ENCODE results near the gene COL9A1. TPM values are rescaled to one million over a fixed set of nuclear protein-coding genes. Genes with fewer than 3 reads are reported as not detected.

COL9A1 gene
- total RNA-seq, 4 donors from 2014 or later: 0.10 TPM; not detected in 3

- 64 to 65% methylated on average over 2 of the region's 2 CpGs for WGBS, 2 donors
- TF ChIP-seq, protein P1, sequence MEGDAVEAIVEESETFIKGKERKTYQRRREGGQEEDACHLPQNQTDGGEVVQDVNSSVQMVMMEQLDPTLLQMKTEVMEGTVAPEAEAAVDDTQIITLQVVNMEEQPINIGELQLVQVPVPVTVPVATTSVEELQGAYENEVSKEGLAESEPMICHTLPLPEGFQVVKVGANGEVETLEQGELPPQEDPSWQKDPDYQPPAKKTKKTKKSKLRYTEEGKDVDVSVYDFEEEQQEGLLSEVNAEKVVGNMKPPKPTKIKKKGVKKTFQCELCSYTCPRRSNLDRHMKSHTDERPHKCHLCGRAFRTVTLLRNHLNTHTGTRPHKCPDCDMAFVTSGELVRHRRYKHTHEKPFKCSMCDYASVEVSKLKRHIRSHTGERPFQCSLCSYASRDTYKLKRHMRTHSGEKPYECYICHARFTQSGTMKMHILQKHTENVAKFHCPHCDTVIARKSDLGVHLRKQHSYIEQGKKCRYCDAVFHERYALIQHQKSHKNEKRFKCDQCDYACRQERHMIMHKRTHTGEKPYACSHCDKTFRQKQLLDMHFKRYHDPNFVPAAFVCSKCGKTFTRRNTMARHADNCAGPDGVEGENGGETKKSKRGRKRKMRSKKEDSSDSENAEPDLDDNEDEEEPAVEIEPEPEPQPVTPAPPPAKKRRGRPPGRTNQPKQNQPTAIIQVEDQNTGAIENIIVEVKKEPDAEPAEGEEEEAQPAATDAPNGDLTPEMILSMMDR (IDR thresholded peaks at IDR 0.05): no peak
- no peak for TF ChIP-seq POLR2A (IDR thresholded peaks at IDR 0.05)
- H3K4me3 ChIP-seq (ENCODE audit: low read depth, poor library complexity, severe bottlenecking): no peak overlapping the region
- DNase-seq (ENCODE audit: low spot score in 2 of 2): no peak
- intact Hi-C loops (cut with DNase I; ENCODE audit: low total_unique reads): no loop called here
These were observed 48.1 kb downstream of the COL9A1 start for GRCh38 chr6:70254784-70255183.

DNA sequence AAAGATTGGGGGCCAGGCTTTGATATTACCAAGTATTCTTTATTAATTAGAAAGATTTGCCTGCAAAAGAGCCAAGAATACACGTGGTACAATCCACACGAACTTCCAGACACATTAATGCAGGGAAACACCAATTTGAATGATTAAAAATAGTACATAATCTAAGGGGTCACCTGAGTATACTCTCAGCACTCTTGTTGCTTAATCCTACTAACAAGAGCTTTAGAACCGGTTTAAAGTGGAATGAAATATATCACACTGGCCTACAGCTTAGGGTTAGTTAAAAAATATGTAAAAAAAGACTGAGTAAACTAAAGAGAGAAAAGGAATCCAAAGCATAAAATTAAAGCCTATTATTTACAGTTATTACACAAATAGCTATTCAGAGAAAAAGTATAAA is 49.0 kb downstream of the COL9A1 start:
- TF ChIP-seq, protein P1 (IDR thresholded peaks at IDR 0.05): no peak
- TF ChIP-seq POLR2A (IDR thresholded peaks at IDR 0.05): no peak
- intact Hi-C loops (cut with DNase I; ENCODE audit: low total_unique reads): no loop called here
- no peak overlapping the region for H3K4me3 ChIP-seq (ENCODE audit: low read depth, poor library complexity, severe bottlenecking)
- 45 to 56% methylated on average over 3 of the region's 3 CpGs for WGBS, 2 donors
- no peak for DNase-seq (ENCODE audit: low spot score in 2 of 2)

- H3K4me3 ChIP-seq (ENCODE audit: low read depth, poor library complexity, severe bottlenecking): no peak overlapping the region
- intact Hi-C loops (cut with DNase I; ENCODE audit: low total_unique reads): no loop called here
- no peak for DNase-seq (ENCODE audit: low spot score in 2 of 2)
- WGBS, 2 donors: 74 to 76% methylated on average over 2 of the region's 2 CpGs
- TF ChIP-seq, protein P1 (IDR thresholded peaks at IDR 0.05): no peak
- no peak for TF ChIP-seq POLR2A (IDR thresholded peaks at IDR 0.05)
These were observed 50.3 kb downstream of the COL9A1 start for GRCh38 chr6:70252604-70253003.

- no peak overlapping the region for H3K4me3 ChIP-seq (ENCODE audit: low read depth, poor library complexity, severe bottlenecking)
- intact Hi-C loops (cut with DNase I; ENCODE audit: low total_unique reads): no loop called here
- no peak for DNase-seq (ENCODE audit: low spot score in 2 of 2)
- TF ChIP-seq POLR2A (IDR thresholded peaks at IDR 0.05): no peak
- TF ChIP-seq, protein P1 (IDR thresholded peaks at IDR 0.05): no peak
- WGBS, 2 donors: 91 to 96% methylated on average over 7 of the region's 7 CpGs
These were observed 56.8 kb downstream of the COL9A1 start for GRCh38 chr6:70246118-70246517.

DNA sequence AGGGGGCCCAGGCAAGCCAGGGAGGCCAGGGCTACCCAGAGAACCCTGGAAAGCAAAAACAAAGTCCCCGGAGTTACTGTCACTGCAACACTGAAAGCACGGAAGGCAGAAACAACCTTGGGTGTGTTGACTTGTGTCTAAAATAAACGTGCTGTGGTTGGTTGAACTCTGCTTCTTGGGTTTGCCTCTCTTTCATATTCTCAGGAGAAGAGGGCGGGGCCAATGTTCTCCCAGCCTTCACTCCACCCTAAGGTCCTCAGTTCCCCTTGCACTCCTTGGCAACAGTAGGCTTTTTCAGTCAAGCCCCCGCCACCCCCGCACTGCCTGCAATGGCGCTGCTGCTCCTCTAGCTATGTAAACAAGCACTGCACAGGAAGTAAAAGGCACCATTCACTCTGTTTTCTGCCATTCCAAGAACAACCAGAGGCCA is 60.9 kb downstream of the COL9A1 start:
- TF ChIP-seq, protein P1 (IDR thresholded peaks at IDR 0.05): no peak
- TF ChIP-seq POLR2A (IDR thresholded peaks at IDR 0.05): no peak
- no peak overlapping the region for H3K4me3 ChIP-seq (ENCODE audit: low read depth, poor library complexity, severe bottlenecking)
- intact Hi-C loops (cut with DNase I; ENCODE audit: low total_unique reads): no loop called here
- WGBS, 2 donors: 83 to 85% methylated on average over 7 of the region's 7 CpGs
- no peak for DNase-seq (ENCODE audit: low spot score in 2 of 2)

- no peak for DNase-seq (ENCODE audit: low spot score in 2 of 2)
- H3K4me3 ChIP-seq (ENCODE audit: low read depth, poor library complexity, severe bottlenecking): no peak overlapping the region
- intact Hi-C loops (cut with DNase I; ENCODE audit: low total_unique reads): no loop called here
- TF ChIP-seq, protein P1 (IDR thresholded peaks at IDR 0.05): no peak
- WGBS, 2 donors: 55 to 66% methylated on average over 3 of the region's 3 CpGs
These were observed 61.9 kb downstream of the COL9A1 start for GRCh38 chr6:70241031-70241430.
